CD4-positive, alpha-beta T cell treated with Interleukin-10 for 1 hour (primary cell): Measurements from ENCODE around the gene SINHCAF.
"Not testable (repeated sequence)": the region's sequence is repeated elsewhere in the genome, so short reads cannot be mapped to it uniquely, and the experiment has no call there.

Experiments used
- DNase-seq: peaks from one replicate; pipeline ENCODE4 v3.0.0-alpha.2; 2020

SINHCAF gene, protein sequence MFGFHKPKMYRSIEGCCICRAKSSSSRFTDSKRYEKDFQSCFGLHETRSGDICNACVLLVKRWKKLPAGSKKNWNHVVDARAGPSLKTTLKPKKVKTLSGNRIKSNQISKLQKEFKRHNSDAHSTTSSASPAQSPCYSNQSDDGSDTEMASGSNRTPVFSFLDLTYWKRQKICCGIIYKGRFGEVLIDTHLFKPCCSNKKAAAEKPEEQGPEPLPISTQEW

DNA sequence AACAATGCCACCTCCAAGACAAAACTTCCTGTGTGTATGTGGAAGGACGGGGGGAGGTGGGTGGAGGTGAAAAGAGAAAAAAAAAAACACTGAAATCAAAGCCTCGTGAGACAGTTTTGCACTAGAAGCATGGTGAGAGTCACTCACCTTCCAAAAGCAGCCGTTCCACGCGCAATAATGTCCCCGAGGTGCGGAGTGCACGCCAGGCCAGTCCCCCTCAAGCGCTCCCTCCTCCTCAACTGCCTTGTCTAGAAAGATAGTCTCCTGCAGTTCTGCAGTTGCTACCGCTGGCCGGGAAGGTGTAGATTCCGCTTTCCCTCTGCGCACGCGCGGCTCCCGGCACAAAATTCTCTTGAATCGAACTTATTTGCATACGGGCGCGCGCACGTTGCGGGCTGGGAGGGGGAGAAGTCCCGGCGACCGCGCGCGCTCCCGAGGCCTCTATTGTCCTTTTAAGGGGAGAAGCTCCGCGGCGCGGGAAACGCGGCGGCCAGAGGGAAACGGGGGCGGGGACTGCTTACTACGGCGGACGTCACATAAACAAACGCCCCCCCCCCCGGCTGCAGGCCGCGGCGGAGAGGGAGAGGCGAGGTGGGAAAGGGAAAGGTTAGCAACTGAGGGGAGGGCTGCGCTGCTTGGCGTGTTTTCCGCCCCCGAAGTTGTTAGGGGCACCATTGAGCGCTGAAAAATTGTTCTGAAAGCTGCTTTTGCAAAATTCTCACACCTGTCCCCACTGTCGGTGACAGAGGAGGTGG lies at the start of gene SINHCAF:
Gene SINHCAF (minus strand): TSS at position 274 of the 755 bp plus-strand sequence. CDS start 27,946 bp downstream, outside the sequence.
- DNase-seq = peak; percentile 98

- DNase-seq = not testable (repeated sequence)
Measured at GRCh38 chr12:31375422-31375821, 49.5 kb upstream of the SINHCAF start.

DNA sequence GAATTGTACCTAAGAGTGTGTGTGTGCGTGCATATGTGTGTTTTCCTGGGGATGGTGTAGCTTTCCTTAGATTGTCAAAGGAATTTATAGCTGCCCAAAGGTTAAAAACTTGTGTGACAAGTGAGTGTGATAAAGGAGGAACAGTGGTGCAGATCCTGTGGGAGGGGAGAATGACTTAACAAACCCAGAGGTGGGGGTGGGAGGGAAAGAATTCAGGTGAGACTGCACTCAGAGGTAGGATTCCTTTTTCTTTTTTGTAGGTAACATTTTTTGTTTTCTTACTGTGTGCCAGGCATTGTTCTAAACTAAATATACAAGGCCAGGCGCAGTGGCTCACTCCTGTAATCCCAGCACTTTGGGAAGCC lies 45.3 kb upstream of the SINHCAF start:
- no peak for DNase-seq

DNA sequence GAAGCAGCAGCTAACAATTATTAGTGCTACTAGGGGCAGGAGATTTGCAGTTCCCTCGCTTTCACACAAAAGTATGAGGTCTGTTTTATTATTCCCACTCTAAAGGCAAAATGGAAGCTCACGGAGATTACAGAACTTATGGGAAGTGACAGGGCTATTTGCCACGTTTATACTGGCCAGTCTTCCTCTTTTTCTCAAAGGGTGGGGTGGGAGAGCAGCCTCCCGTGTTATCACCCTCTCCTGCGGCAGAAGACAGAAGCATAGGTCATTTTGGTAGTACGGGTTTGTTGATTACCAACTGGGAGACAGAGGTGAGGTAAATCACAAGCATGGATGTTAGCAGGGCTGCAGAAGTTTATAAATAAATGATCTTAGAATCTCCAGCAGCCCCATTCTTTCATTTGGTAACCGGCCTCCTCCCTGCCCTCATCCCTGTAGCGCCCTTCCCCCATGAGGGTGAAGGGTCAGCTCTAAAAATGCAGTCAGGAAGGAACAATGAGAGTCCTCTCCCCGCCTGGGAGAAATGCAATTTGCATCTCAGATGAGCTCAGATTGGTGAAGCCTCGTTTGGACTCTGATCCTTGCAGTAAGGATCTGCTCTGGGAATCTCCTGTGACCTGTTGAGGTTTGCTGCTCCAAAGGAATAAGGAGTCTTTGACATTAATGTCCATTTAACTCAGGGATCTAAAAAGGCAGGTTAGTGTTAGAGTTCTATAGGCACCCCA lies 44.7 kb upstream of the SINHCAF start:
- no peak for DNase-seq

- no peak for DNase-seq
Measured at GRCh38 chr12:31369712-31370521, 44.0 kb upstream of the SINHCAF start.

GRCh38 chr12:31368666-31369361 lies 42.9 kb upstream of the SINHCAF start:
- no peak for DNase-seq

DNA sequence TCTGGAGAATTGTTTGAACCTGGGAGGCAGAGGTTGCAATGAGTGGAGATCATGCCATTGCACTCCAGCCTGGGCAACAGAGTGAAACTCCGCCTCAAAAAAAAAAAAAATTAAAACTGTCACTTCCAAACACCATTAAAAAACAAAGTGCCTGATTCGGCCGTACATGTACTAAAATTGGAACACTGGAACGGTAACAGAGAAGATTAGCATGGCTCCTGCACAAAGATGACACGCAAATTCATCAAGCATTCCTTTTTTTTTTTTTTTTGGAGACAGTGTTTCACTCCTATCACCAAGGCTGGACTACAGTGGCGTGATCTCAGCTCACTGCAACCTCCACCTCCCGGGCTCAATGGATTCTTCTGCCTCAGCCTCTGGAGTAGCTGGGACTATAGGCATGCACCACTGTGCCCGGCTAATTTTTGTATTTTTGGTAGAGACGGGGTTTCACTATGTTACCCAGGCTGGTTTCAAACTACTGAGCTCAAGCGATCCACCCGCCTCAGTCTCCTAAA lies 40.2 kb upstream of the SINHCAF start:
- DNase-seq = no peak

DNA sequence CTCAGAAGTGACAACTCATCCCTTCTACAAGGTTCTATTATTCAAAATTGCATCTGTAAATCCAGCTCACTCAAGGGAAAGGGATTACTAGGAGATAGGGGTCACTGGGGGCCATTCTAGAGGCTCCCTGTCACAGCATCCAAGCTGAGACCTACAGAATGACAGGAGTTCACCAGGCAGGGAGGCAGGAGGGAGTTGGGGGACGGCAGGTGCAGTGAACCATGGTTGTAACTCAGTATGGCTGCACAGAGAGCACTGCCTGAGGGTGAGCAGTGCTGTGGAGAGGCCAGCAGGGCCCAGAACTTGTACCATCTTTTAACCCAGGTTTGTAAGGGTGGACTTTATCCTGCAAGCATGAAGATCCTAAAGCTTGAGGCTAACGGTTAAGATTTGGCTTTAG lies 37.9 kb upstream of the SINHCAF start:
- no peak for DNase-seq

DNA sequence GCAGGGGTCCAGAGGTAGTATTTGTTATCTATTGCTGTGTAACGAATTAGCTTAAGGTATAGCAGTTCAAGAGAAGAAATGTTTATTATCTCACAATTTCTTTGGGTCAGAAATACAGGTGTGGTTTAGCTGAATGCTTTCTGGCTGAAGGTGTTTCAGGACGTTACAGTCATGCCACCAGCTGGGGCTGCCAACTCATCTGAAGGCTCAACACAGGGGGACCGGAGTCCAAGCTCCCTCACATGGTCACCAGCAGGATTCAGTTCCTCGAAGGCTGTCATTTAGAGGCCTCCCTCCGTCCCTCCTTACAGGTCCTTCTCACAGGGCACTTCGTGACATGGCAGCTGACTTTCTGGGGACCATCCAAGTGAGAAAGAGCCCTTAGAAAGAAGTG lies 37.5 kb upstream of the SINHCAF start:
- no peak for DNase-seq

- DNase-seq = peak; percentile 17
Measured at GRCh38 chr12:31362759-31363415, 36.9 kb upstream of the SINHCAF start.

- DNase-seq = no peak
Measured at GRCh38 chr12:31362115-31362758, 36.3 kb upstream of the SINHCAF start.

GRCh38 chr12:31361730-31362114 lies 35.8 kb upstream of the SINHCAF start:
- DNase-seq = no peak

DNA sequence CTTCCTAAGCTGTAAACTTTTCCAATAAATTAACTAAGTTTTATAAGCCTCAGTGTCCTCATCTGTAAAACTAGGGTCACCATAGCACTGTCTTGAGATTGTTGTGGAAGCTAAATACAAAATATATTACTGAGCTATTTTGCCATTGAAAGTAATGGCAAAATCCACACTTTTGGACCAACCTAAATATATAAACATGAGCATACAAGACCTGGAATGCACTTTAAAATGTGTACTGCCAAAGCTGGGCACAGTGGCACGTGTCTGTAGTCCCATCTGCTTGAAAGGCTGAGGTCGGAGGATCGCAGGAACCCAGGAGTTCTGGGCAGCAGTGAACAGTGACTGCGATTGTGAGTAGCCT lies 29.8 kb upstream of the SINHCAF start:
- DNase-seq = no peak

- no peak for DNase-seq
Measured at GRCh38 chr12:31353750-31354708, 28.1 kb upstream of the SINHCAF start.

DNA sequence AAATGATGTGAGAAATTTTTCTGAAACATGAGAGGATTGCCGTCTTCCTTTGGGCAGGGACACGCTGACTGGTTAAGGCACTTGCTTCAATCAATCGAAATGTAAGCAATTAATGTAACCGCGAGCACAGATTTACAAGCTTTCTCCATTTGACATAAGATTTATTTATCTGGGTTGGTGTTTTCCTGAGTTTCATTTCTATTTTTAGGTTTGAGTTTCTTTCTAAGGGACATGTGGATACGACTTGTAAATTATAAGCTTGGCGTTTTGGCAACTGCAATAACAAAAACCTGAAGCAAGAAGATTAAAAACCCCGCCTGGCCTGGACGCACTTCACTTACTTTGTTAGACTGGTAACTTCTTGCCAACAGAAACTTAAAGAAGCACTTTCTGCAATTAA lies 20.3 kb upstream of the SINHCAF start:
- DNase-seq = no peak

- DNase-seq = no peak
Measured at GRCh38 chr12:31343139-31343538, 17.2 kb upstream of the SINHCAF start.

DNA sequence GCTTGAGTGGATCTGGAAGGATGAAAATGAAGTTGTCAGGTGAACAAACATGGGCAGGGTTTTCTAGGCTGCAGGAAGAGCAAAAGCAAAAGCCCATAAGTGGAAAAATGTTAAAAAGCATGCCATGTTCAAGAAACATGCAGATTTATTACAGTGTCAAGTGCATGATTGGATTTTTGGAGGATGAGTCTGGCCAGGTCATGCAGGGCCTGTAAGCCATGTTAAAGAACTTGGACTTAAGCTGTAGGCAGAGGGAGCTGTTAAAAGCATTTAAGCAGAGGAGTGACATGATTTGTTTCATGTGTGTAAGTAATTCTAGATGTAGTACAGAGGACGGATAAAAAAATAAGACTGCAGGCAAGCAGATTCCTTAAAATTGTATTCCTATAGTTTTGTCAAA lies 16.3 kb upstream of the SINHCAF start:
- DNase-seq = no peak

- DNase-seq = no peak
Measured at GRCh38 chr12:31339831-31340622, 14.1 kb upstream of the SINHCAF start.

GRCh38 chr12:31337952-31338351 lies 12.0 kb upstream of the SINHCAF start:
- no peak for DNase-seq
